Measurements from ENCODE around the gene ADCY9. TPM values are rescaled to one million over a fixed set of nuclear protein-coding genes. Genes with fewer than 3 reads are reported as not detected.

Gene ADCY9
- total RNA-seq, 1 experiment from 2014 or later = 13.4 TPM

DNA sequence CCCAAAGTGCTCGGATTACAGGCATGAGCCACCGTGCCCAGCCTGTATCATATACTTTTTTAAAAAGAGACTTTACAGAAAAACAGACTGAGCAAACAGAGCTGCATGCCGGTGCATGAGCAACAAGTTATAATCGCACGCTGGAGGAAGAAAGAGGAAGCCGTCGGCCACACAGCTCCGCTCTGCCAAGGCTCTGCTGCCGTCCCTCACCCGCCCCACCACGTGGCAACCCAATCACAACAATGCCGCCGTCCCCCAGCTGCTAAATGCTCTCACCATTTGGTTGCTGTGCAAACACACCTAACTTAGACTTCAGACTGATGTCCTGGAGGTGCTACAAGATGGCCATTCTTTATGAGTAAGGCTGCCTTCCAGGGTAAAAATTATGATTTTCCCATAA is 83.5 kb downstream of the ADCY9 start:
- DNase-seq (ENCODE audit: low spot score) = no peak

DNA sequence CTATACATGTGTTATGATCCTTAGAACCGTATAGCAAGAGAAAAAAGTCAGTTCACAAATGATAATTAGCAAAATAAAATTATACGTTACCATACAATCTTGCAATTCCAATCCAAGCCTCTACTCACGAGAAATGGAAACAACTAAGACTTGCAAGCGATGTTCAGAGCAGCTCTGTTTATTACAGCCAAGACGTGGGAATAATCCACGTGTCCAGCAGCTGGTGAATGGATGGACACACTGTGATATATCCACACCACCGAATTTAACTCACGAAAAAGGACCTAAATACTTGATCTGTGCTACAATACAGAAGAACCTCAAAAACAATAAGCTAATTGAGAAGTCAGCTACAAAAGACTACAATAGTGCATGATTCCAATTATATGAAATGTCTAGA is 88.1 kb downstream of the ADCY9 start:
- no peak for DNase-seq (ENCODE audit: low spot score)

- DNase-seq (ENCODE audit: low spot score) = no peak
Observed at GRCh38 chr16:4026854-4027253, 89.4 kb downstream of the ADCY9 start.

GRCh38 chr16:4025428-4025827 is 90.8 kb downstream of the ADCY9 start:
- no peak for DNase-seq (ENCODE audit: low spot score)

DNA sequence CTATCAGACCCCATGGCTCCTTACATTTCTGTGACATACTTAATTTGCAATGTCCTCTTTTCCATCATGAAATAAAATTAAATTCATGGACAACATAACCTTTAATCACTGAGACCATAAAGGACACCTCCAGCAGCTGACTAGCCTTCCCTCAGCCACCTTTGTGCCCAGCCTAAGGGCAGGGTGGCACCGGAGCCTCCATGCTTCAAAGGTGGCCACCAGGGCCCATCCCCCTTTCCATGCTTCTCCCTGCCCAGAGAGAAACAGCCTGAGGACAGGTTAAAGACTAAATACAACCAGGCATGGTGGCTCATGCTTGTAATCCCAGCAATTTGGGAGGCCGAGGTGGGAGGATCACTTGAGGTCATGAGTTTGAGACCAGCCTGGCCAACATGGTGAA is 94.3 kb downstream of the ADCY9 start:
- no peak for DNase-seq (ENCODE audit: low spot score)

DNA sequence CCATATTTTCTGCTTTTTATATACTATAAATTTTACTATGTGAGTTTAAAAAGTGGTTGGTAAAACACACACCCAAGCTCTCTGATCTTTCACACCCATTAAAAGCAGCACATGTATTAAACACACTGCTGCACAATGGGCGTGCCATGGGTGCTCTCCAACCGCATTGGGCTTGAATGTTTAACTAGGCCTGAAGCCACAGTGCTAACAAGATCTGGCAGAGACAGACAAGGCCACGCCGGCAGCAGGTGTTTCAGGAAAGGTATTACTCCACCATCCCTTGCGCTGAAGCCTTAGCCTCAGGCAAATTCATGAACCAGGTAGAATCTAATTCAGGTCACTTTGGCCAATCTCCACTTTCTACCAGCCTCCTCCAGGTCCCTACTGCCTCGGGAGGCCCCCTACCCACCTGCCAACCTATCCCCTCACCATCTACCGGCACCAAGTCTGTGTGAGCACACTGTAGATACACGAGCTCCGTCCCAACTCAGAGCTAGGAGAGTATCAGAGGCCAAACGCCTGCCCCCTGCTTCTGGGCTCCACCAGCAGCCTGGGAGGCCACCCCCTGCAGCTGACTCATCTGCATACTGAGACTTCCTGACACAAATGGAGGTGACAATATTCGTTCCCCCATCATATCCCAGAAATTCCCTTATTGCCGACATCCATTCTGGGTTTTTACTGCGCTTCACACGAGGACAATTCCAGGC is 95.0 kb downstream of the ADCY9 start:
- DNase-seq (ENCODE audit: low spot score) = no peak

- DNase-seq (ENCODE audit: low spot score) = peak; percentile 55
Observed at GRCh38 chr16:4019371-4019791, 96.9 kb downstream of the ADCY9 start.

DNA sequence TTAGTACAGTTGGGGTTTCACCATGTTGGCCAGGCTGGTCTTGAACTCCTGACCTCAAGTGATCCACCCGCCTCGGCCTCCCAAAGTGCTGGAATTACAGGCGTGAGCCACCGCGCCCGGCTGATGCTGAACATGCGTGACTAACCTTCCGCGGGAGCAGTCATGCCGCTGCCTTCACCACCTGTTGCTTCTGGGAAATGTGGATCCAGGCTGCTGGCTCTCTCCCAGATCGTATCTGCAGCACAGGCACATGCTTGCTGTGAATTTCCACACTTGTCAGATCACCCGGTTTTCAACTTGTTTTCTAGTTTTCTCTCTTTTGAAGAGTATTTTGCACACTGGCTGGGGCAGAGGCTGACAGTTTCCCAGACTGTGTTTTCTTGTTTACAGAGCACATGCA is 97.9 kb downstream of the ADCY9 start:
- no peak for DNase-seq (ENCODE audit: low spot score)

- no peak for DNase-seq (ENCODE audit: low spot score)
Observed at GRCh38 chr16:4017807-4018206, 98.4 kb downstream of the ADCY9 start.

GRCh38 chr16:4016658-4017057 is 99.6 kb downstream of the ADCY9 start:
- no peak for DNase-seq (ENCODE audit: low spot score)

- no peak for DNase-seq (ENCODE audit: low spot score)
Observed at GRCh38 chr16:4016005-4016352, 100.3 kb downstream of the ADCY9 start.

DNA sequence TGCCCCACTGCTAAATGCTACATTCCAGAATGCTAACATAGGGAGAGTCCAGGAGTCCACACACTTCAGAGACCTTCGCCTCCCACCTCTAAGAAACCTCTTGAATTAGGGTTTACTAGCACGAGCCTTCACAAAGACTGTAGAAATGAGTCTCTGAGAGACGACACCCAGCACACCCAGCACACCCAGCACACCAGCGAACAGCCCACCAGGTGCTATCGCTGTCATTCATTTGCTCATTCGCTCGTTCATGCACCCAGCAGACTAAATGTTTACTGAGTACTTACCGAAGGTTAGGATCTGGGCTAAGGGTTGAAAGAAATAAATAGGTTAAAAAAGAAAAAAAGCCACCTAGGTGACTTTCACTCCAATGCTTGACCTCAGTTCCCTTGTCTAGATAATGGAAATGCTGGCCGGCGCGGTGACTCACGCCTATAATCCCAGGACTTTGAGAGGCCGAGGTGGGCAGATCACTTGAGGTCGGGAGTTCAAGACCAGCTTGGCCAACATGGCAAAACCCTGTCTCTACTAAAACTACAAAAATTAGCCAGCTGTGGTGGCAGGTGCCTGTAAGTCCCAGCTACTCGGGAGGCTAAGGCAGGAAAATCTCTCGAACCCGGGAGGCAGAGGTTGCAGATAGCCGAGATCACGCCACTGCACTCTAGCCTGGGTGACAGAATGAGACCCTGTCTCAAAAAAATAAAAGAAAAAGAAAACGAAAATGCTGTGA is 100.8 kb downstream of the ADCY9 start:
- DNase-seq (ENCODE audit: low spot score) = peak; percentile 68

DNA sequence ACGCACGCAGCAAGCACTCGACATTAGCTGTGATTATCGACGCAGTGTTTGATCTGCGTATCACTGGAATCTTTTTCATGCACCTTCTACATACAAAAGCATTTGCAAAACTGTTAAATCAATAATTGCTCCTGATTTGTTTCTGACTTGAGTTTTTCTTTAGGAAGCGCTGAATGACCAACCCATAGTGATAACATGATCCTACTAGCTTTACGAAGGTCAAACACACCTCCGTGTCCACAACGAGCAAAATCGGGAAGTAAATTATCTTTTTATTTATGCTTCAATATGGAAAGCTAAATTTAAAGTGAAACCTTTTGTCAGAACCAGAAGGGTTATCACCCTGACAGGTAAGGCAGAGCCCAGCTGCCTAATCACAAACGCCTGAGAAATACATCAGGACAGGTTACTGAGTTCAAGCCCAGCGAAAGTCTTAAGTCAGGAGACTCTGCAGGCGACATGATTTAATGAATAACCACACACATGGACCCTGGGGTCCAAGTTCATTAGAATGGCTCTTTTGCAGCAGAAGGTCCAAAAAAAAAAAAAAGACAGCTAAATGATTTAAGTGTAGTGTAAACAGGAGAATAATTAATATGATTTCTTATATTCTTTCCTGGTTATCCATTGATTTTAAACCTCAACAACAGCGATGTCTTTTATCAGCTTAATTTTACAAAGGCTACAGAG is 104.2 kb downstream of the ADCY9 start:
- no peak for DNase-seq (ENCODE audit: low spot score)

DNA sequence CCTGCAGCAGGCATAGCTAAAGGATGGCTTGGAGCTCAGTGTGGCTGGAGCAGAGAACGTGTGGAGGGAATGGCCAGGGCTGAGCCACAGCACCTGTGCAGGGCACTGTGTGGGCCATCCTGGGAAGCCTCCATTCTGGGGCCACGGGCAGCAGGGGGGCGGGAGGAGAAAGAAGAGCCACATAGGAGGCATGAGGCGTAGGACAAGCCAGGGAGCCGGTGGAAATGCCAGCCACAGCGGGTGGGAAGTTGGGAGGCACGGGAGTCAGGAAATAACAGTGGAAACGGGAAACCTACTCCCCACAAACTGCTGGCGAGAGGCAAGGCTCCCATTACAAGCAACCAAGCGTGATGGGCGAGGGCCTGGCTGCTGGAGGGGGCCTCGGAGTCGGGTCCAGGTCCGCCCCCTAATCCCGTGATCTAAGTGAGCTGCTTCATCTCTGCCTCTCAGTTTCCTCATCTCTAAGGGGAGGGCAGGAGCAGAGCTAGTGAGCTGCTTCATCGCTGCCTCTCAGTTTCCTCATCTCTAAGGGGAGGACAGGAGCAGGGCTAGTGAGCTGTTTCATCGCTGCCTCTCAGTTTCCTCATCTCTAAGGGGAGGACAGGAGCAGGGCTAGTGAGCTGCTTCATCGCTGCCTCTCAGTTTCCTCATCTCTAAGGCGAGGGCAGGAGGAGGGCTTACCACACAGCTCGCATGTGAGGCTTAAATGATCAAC is 104.9 kb downstream of the ADCY9 start:
- no peak for DNase-seq (ENCODE audit: low spot score)

- DNase-seq (ENCODE audit: low spot score) = no peak
Observed at GRCh38 chr16:4010225-4011158, 105.8 kb downstream of the ADCY9 start.

DNA sequence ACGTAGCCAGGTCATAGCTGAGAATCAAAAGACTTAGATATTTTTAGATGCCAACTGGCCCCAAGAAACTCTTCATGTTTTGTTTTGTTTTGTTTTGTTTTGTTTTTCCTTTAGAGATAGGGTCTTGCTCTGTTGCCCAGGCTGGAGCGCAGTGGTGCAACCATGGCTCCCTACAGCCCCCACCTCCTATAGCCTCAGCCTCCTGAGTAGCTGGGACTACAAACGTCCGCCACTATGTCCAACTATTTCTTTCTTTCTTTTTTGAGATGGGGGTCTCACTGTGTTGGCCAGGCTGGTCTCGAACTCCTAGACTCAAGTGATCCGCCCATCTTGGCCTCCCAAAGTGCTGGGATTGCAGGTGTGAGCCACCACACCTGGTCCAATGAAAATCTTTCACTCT is 107.1 kb downstream of the ADCY9 start:
- no peak for DNase-seq (ENCODE audit: low spot score)

DNA sequence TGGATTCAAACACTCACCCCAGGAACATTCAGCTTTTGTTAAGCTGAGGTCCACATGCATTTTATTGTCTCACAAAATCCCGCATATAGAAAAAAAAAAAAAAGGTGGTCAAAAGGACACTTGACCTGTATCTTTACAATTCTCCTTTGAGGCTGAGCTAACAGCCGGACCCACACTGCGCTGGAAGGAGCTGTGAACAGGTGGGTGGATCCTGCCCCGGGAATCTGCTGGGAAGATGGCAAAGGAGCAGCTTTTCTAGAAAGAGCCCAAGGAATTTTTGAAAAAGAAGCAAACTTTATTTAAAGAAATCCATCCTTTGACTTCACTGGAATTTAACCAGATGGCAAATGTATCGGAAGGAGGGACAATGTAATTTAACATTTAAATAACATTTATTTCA is 108.1 kb downstream of the ADCY9 start:
- no peak for DNase-seq (ENCODE audit: low spot score)

DNA sequence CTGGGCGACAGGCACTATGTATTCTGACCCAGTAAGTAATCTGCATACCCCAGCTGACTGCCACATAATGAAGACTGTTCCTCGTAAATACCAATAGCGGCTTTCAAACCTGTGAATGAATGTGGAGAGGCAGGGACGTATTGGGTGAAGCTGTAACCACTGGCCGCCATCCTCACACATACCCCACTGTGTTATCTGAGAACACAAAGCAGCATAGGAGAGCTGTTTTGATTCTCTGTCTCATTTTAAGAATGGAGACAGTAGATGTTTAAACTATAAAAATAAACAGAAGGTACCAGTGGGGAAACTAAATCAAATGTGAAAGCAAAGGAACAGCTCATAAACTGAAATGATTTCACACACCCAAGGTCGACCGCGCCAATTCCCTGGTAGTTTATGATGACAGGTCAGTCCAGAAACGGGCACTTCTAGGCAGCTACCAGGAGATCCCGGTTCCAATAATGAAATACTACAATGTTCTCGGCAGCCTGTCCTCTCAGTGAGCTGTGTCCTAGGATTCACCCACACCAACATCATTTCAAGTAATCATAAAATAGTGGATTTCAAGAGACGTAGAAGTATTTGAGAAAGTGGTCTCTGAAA is 109.7 kb downstream of the ADCY9 start:
- no peak for DNase-seq (ENCODE audit: low spot score)

- no peak for DNase-seq (ENCODE audit: low spot score)
Observed at GRCh38 chr16:4005731-4006130, 110.5 kb downstream of the ADCY9 start.

DNA sequence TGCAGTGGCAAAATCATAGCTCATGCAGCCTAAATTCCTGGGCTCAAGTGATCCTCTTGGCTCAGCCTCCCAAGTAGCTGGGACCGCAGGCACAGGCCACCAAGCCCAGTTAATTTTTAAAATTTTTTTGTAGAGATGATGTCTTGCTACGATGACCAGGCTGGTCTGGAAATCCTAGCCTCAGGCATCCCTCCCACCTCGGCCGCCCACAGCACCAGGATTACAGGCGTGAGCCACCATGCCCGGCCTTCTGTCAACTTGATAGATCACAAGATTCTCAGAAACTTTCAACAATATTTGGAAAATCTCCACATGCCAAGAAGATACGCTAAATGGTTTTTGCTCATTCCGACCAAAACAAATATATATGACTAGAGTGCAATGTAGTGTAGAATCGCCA is 111.0 kb downstream of the ADCY9 start:
- DNase-seq (ENCODE audit: low spot score) = no peak

- DNase-seq (ENCODE audit: low spot score) = no peak
Observed at GRCh38 chr16:4004206-4004605, 112.0 kb downstream of the ADCY9 start.

Data from A172 (cell line).